HUES64 (cell line): Measurements from ENCODE around the gene GATA5.

ENCODE experiments used
- H3K27ac ChIP-seq: 2 replicates; pipeline ENCODE4 v1.7.0; 2013; ENCODE audit warnings: low read depth, low read length, inconsistent platforms
- H3K27me3 ChIP-seq: 2 replicates; pipeline ENCODE4 v1.6.1; 2013; ENCODE audit warnings: mild to moderate bottlenecking, low read length; ENCODE audit not compliant: insufficient read depth
- H3K36me3 ChIP-seq: 2 replicates; pipeline ENCODE4 v1.6.1; 2013; ENCODE audit warnings: mild to moderate bottlenecking, low read length; ENCODE audit not compliant: insufficient read depth
- H3K4me1 ChIP-seq: 2 replicates; pipeline ENCODE4 v1.6.1; 2013; ENCODE audit warnings: mild to moderate bottlenecking, low read length, moderate library complexity; ENCODE audit not compliant: insufficient read depth
- H3K4me3 ChIP-seq: 2 replicates; pipeline ENCODE4 v1.5.1; 2013; ENCODE audit warnings: mild to moderate bottlenecking, low read length, moderate library complexity
- H3K9ac ChIP-seq: 2 replicates; pipeline ENCODE4 v1.6.1; 2013; ENCODE audit warnings: mild to moderate bottlenecking, low read depth, low read length
- H3K9me3 ChIP-seq: 2 replicates; pipeline ENCODE4 v1.6.1; 2013; ENCODE audit warnings: low read depth, low read length; ENCODE audit not compliant: insufficient read depth
- WGBS: fragments of 150-250, 120-280 bp; methylation state at CpG from one replicate; pipeline ENCODE4 v1.1.7; 2013; ENCODE audit warnings: missing lambda C conversion rate; 5-methylcytosine and 5-hydroxymethylcytosine counted together

Gene GATA5

DNA sequence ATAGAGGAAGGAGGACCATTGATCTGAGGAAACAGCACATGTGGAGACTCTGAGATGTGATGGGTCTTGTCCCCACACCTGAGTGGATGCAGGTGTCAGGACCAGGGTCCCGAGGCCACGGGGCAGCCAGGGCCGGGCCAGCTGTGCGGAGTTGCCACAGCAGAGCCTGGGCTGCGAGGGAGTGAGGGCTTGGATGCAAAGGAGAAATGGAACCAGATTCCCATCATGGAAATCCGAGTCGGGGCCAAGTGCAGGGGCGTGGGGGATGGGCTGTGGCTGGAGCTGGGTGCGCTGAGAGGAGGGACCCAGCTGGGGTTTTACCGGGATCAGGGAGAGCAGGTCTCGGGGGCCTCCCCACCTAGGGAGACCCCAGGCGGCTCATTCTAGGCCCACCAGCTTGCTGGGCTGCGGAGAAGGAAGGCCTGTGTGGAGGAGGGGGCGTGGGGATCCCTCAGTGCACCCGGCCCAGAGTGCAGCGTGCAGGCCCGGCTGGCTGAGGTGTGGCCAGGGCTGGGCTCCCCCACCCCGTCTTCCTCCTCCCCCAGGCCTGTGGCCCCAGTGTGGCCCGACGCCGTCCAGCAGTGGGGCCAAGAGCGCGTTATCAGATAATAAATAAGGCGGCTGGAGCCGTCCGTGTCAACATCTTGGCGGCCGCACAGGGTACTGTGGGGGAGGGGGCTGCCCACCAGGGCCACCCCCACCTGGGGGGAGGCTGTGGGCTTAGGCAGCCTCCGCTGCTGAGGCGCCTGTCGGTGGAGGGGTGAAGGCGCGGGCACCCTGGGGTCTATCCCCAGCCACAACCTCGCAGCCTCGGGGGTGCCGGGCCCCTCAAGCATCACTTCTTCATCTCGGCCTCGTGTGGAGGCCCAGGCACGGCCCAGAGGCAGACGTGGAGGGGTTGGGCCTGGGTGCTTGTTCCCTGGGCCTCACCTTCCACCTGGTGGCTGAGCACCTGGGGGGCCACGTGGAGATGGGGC is 17.2 kb downstream of the GATA5 start:
- 88% methylated on average over 41 of the region's 41 CpGs for WGBS

DNA sequence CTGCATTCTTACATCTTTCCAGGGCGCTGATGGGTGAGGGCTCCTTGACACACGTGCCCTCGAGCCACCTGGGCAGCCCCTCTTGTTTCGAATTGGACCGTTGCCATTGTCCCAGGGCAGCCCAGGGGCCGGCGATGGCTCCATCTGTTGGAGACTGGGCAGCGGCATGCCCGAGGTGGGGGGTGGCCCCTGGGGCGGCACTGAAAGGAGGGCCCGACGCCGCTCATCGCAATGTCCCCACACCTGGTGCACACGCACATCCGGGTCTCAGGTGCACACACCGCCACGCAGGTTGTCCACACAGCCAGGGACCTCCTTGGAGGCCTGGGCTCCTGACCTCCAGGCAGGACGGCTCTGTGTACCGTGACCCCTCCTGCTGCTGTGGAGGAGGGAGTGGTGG is 18.0 kb downstream of the GATA5 start:
- no peak overlapping the region for H3K9ac ChIP-seq

More for the DNA sequence above, 17.2 kb downstream of the GATA5 start:
- no peak overlapping the region for H3K4me3 ChIP-seq
- no peaks in the 10 kb centered on the region for H3K9me3 ChIP-seq
- no peaks in the 10 kb centered on the region for H3K4me1 ChIP-seq
- H3K9ac ChIP-seq = no peak overlapping the region
- H3K36me3 ChIP-seq = no peaks in the 10 kb centered on the region
- H3K27ac ChIP-seq = no peak overlapping the region
- H3K27me3 ChIP-seq = no peaks in the 10 kb centered on the region

DNA sequence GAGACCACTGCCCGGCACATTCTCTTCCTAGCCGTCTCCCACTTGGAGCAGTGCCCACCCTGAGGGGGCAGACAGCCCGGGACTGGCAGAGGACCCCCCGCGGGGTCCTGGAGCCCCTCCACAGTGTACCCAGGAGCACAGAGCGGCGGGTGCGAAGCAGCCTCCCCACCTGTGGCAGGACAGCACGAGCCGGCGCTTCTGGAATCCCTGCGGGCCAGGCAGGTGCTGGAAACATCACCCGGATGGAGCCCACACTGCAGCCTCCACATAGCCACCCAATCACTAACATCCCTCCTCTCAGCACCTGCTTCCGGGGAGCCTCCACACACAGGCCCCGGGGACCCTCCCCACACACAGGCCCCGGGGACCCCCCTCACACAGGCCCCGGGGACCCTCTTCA is 18.7 kb downstream of the GATA5 start:
- WGBS = 92% methylated on average over 17 of the region's 17 CpGs
- Histone ChIP-seq H3K4me3 (no peak overlapping the region), H3K27ac (no peak overlapping the region), H3K9ac (no peak overlapping the region), H3K36me3 (no peaks in the 10 kb centered on the region), H3K4me1 (no peaks in the 10 kb centered on the region), H3K9me3 (no peaks in the 10 kb centered on the region), H3K27me3 (no peaks in the 10 kb centered on the region)

More for the DNA sequence above, 18.0 kb downstream of the GATA5 start:
- Histone ChIP-seq H3K27me3 (no peaks in the 10 kb centered on the region), H3K27ac (no peak overlapping the region), H3K4me3 (no peak overlapping the region), H3K9me3 (no peaks in the 10 kb centered on the region), H3K4me1 (no peaks in the 10 kb centered on the region), H3K36me3 (no peaks in the 10 kb centered on the region)
- WGBS = 92% methylated on average over 20 of the region's 20 CpGs

DNA sequence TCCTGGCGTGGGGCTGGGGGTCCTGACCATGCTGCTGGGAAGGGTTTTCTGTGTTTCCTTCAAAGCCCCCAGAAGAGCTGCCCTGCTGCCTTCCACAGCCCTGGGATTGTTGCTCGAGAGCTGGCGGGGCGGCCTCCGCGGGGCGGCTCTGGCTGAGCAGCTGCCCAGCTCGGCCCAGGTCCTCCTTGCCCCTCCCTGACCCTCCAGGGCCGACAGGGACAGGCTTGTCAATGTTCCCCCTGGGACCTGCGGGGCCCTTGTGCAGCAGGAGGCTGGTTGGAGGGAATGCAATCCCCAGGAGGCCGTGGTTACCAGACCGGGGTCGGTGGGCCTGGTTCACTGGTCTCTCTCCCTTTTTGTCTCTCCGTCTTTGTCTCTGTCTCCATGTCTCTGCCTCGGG is 19.9 kb downstream of the GATA5 start:
- Histone ChIP-seq H3K9ac (no peak overlapping the region), H3K9me3 (no peaks in the 10 kb centered on the region), H3K27ac (no peak overlapping the region), H3K36me3 (no peaks in the 10 kb centered on the region), H3K4me3 (no peak overlapping the region), H3K27me3 (no peaks in the 10 kb centered on the region), H3K4me1 (no peaks in the 10 kb centered on the region)
- WGBS = 84% methylated on average over 15 of the region's 15 CpGs

DNA sequence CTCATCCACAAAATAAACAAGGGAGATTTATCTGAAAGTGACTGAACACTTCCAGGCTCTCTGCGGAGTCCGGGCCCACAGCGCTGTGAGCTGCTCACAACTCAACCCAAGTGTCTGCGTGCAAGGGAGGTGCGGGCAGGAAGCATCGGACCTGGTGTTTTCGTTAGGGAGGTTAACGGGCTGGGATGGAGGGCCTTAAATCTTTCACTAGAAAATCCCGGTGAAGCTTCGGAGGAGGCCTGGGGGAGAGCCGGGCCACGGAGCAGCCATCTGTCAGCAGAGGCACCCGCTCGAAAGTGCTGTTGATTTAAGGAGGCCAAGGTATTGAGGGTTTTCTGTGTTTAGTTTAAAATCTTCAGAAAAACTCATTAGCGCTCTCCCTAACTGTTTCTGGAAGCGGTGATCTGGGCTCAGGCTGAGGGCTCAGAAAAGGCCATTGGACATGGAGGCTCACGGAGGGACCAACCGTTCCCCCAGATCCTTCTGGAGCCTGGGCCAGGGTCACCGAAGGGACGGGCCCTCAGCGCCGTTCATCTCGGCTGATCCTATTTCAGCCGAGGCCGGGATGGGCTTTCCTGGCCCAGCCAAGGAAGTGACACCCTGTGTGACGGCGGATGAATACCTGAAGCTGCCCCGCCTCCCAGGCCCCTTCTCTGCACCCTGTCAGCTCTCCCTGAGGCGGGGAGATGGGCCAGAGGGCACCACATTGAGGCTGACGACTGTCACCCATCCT is 20.7 kb downstream of the GATA5 start:
- 73% methylated on average over 30 of the region's 30 CpGs for WGBS
- Histone ChIP-seq H3K9ac (no peak overlapping the region), H3K36me3 (no peaks in the 10 kb centered on the region), H3K4me1 (no peaks in the 10 kb centered on the region), H3K27ac (no peak overlapping the region), H3K4me3 (no peak overlapping the region), H3K27me3 (no peaks in the 10 kb centered on the region), H3K9me3 (no peaks in the 10 kb centered on the region)

DNA sequence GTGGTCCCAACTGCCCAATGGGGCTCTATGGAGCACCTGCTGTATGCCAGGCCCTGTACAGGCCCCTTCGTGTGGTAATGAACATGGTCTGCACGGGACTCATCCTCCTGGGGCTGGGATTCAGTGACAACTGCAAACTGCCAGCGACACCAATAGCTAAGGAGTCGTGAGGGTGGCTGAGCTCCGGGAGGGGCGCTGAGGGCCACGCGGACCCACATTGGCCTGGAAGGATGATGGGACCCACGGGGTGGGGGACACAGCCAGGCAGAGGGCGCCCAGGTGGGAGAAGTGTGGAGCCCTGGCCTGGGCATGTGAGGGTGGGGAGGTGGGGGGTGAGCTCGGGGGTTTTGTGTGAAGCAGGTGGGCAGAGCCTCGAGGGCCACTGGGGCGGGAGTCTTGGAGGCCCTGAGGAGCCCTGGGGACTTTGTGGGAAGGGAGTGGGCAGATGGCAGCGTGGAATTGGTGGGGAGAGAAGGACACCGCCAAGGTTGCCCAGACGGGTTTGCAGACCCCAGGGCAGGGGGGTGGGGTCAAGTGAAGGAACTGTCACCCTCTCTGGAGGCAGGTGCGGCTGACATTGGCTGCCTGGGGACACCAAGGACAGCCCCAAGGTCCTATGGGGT is 22.5 kb downstream of the GATA5 start:
- no peak overlapping the region for H3K4me3 ChIP-seq
- no peaks in the 10 kb centered on the region for H3K36me3 ChIP-seq
- H3K27me3 ChIP-seq = no peaks in the 10 kb centered on the region
- no peaks in the 10 kb centered on the region for H3K4me1 ChIP-seq
- H3K9ac ChIP-seq = no peak overlapping the region
- H3K9me3 ChIP-seq = no peaks in the 10 kb centered on the region
- WGBS = 88% methylated on average over 17 of the region's 17 CpGs
- H3K27ac ChIP-seq = no peak overlapping the region

DNA sequence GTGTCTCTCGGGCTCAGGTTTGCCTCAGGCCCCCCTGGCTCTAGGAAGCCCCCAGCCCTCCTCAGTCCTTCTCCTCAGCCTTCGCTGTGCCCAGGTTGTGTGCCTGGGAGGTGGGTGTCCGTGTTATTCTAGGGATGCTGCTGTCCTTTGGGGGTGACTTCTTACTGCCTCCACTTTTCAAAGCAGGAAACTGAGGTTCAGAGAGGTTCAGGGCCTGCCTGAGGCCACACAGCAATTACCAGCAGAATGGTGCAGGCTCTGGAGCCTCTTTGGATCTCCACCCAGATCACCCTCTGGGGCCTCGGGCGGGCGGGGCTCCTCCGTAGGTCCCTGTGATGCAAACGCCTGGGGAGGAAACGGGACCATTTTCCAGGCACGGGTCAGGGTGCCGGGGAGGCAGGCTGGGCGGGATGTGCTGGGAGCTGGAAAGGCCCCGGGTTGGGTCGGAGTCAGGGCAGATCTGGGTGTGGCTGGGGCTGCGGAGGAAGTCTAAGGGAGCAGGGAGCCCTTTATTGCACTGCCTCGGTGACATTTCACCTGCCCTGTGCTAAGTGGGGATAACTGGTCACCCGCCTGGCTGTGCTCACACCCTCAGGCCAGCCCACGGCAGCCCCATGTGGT is 23.2 kb downstream of the GATA5 start:
- no peaks in the 10 kb centered on the region for H3K36me3 ChIP-seq

DNA sequence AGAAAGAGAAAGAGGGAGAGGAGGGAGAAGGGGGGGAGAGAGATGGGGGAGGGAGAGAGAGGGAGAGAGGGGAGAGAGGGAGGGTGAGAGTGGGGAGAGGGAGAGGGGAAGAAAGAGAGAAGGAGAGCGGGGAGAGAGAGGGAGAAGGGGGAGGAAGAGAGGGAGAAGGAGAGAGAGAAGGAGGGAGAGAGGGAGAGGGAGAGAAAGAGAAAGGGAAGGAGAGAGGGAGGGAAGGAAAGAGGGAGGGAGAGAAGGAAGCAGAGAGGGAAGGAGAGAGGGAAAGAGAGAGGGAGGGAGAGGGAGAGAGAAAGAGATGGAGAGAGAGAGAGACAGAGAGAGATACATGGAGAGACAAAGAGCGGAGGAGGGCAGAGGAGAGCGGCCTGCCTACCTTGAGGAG is 23.8 kb downstream of the GATA5 start:
- H3K27me3 ChIP-seq = no peaks in the 10 kb centered on the region
- no peak overlapping the region for H3K4me3 ChIP-seq
- no peak overlapping the region for H3K9ac ChIP-seq
- 77% methylated on average over 3 of the region's 3 CpGs for WGBS
- H3K27ac ChIP-seq = no peak overlapping the region
- H3K36me3 ChIP-seq = no peaks in the 10 kb centered on the region
- no peaks in the 10 kb centered on the region for H3K4me1 ChIP-seq
- no peaks in the 10 kb centered on the region for H3K9me3 ChIP-seq

More for the DNA sequence above, 23.2 kb downstream of the GATA5 start:
- no peak overlapping the region for H3K27ac ChIP-seq
- H3K9me3 ChIP-seq = no peaks in the 10 kb centered on the region
- 84% methylated on average over 18 of the region's 18 CpGs for WGBS
- H3K4me1 ChIP-seq = no peaks in the 10 kb centered on the region
- no peak overlapping the region for H3K4me3 ChIP-seq
- no peaks in the 10 kb centered on the region for H3K27me3 ChIP-seq
- no peak overlapping the region for H3K9ac ChIP-seq

DNA sequence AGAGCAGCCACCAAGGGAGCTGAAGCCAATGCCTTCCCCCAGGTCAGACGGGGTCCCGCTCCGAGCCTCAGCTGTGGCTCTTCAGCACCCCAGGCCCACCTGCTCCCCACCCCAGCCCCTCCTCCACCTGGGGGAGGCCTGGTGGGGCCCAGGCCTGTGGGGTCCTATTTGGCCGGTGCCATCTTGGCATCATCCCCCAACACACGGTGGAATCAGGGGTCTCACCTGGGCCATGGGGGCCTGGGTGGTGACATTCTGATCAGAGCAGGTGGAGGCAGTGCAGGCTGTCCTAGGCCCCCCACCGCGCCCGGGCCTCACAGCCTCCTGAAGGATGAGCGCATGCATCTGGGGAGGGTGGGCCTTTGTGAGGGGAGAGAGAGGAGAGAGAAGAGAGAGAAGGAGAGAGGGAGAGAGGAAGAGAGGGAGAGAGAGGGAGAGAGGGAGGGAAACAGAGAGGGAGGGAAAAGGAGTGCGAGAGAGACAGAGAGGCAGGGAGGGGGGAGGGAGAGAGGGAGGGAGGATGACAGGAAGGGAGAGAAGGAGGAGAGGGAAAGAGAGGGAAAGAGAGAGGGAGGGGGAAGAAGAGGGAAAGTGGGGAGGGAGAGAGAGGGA is 24.5 kb downstream of the GATA5 start:
- no peaks in the 10 kb centered on the region for H3K27me3 ChIP-seq
- no peaks in the 10 kb centered on the region for H3K9me3 ChIP-seq
- H3K27ac ChIP-seq = no peak overlapping the region
- H3K4me3 ChIP-seq = no peak overlapping the region
- 81% methylated on average over 10 of the region's 10 CpGs for WGBS
- no peaks in the 10 kb centered on the region for H3K4me1 ChIP-seq
- no peaks in the 10 kb centered on the region for H3K36me3 ChIP-seq
- no peak overlapping the region for H3K9ac ChIP-seq

DNA sequence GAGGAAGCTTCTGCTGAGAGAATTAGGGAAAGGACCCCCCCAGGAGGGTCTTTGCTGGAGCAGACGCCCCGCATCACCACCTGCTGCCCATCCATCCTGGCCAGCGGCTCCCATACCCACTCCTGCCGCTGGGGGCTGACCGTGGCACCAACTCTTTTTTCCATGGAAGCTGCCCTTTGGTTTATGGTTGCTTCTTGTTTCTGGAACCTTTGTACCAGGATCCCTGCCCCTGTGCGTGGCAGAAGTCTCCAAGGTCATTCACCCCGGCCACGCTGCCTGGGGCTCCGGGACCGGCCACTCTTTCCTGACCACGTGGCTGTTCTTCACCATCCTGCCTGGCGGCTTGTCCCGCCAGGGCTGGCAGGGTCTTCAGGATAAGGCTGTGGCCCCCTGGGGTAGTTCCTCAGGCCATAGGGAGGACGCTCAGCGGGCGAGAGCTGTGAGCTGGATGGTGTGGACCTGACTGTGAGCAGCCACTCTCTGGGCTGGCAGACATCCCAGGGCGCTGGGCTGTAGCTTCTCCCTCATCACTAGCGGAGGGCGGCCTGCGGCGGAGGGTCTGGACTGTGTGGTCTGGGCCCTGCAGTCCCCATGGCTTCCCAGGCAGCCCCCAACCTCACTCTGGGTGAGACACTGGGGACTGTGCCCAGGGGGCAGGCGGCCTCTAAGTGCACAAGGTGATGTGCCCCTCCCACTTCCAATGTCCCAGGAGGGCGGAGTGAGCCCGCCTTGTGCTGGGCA is 25.7 kb downstream of the GATA5 start:
- no peaks in the 10 kb centered on the region for H3K36me3 ChIP-seq
- H3K9ac ChIP-seq = no peak overlapping the region
- H3K27me3 ChIP-seq = no peaks in the 10 kb centered on the region
- H3K9me3 ChIP-seq = no peaks in the 10 kb centered on the region
- H3K27ac ChIP-seq = no peak overlapping the region
- H3K4me3 ChIP-seq = no peak overlapping the region
- H3K4me1 ChIP-seq = no peaks in the 10 kb centered on the region
- WGBS = 87% methylated on average over 24 of the region's 24 CpGs
